ENCODE results near the gene PBXIP1. TPM values are rescaled to one million over a fixed set of nuclear protein-coding genes. Genes with fewer than 3 reads are reported as not detected.
A peak's percentile ranks its signal among the peaks of the same experiment; 100 is the strongest.

PBXIP1 gene
- total and polyA plus RNA-seq, 2 of the 13 experiments (the other 11 are each of a cell fraction or from before 2014, with no cell fraction given): 16.3 to 31.9 TPM

DNA sequence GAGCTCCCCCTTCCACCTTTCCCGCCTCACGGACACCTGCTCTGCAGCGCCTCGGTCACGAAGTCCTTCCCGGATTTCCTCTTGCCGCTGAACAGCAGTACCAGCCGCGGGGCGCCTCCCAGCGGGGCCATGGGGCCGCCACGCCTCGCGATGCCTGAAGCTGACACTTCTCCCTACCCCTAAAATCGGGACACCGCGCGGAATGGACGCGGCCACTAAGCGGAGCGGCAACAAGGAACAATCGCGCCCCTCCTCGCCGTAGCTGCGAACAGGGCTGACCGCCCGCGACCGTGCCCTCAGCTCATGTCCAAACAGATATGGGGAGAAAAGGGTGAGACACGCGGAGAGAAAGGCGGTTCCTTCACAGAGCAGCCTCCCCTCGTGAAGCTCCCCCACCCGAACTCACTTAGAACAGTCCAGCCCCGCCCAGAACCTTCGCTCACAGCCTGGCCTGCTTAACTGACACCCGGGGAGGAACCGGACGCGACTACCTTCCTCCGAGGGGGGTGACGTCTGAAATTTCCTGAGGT is 19.3 kb downstream of the PBXIP1 start, which contains the start of gene PMVK (continued):
- TF ChIP-seq, protein P1, sequence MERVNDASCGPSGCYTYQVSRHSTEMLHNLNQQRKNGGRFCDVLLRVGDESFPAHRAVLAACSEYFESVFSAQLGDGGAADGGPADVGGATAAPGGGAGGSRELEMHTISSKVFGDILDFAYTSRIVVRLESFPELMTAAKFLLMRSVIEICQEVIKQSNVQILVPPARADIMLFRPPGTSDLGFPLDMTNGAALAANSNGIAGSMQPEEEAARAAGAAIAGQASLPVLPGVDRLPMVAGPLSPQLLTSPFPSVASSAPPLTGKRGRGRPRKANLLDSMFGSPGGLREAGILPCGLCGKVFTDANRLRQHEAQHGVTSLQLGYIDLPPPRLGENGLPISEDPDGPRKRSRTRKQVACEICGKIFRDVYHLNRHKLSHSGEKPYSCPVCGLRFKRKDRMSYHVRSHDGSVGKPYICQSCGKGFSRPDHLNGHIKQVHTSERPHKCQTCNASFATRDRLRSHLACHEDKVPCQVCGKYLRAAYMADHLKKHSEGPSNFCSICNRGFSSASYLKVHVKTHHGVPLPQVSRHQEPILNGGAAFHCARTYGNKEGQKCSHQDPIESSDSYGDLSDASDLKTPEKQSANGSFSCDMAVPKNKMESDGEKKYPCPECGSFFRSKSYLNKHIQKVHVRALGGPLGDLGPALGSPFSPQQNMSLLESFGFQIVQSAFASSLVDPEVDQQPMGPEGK (CRISPR knock-in tag; IDR thresholded peaks at IDR 0.05): peak; percentile 50
- TF ChIP-seq, protein P2, sequence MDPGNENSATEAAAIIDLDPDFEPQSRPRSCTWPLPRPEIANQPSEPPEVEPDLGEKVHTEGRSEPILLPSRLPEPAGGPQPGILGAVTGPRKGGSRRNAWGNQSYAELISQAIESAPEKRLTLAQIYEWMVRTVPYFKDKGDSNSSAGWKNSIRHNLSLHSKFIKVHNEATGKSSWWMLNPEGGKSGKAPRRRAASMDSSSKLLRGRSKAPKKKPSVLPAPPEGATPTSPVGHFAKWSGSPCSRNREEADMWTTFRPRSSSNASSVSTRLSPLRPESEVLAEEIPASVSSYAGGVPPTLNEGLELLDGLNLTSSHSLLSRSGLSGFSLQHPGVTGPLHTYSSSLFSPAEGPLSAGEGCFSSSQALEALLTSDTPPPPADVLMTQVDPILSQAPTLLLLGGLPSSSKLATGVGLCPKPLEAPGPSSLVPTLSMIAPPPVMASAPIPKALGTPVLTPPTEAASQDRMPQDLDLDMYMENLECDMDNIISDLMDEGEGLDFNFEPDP (CRISPR knock-in tag; conservative IDR thresholded peaks at IDR 0.05): peak; percentile 94; the same call in 1 of the 2 replicates
- TF ChIP-seq JARID2 (CRISPR knock-in tag; IDR thresholded peaks at IDR 0.05; ENCODE audit: insufficient replicate concordance): peak; percentile 75
- TF ChIP-seq, protein P3, sequence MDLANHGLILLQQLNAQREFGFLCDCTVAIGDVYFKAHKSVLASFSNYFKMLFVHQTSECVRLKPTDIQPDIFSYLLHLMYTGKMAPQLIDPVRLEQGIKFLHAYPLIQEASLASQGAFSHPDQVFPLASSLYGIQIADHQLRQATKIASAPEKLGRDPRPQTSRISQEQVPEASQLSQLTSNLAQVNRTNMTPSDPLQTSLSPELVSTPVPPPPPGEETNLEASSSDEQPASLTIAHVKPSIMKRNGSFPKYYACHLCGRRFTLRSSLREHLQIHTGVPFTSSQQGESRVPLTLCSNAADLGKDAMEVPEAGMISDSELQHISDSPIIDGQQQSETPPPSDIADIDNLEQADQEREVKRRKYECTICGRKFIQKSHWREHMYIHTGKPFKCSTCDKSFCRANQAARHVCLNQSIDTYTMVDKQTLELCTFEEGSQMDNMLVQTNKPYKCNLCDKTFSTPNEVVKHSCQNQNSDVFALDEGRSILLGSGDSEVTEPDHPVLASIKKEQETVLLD (CRISPR knock-in tag; IDR thresholded peaks at IDR 0.05; ENCODE audit: low read depth): peak; percentile 96
- TF ChIP-seq PITX1 (CRISPR knock-in tag; IDR thresholded peaks at IDR 0.05): peak; percentile 94
- TF ChIP-seq MXI1 (IDR thresholded peaks at IDR 0.05; ENCODE audit: borderline replicate concordance, low read depth, low read length): peak; percentile 81; the same call in 2 of the 3 replicates
- TF ChIP-seq ZNF296 (CRISPR knock-in tag; conservative IDR thresholded peaks at IDR 0.05): peak; percentile 96
- TF ChIP-seq HDAC1 (CRISPR knock-in tag; IDR thresholded peaks at IDR 0.05): peak; percentile 86
- peak; percentile 99 for TF ChIP-seq ZNF607 (CRISPR knock-in tag; IDR thresholded peaks at IDR 0.05; ENCODE audit: borderline replicate concordance)
- TF ChIP-seq ZFP36 (IDR thresholded peaks at IDR 0.05; ENCODE audit: borderline replicate concordance, low read depth, low read length, partially characterized antibody): no peak
- peak; percentile 98 for TF ChIP-seq ZNF33B (CRISPR knock-in tag; IDR thresholded peaks at IDR 0.05)
- TF ChIP-seq RFX5 (IDR thresholded peaks at IDR 0.05; ENCODE audit: low read depth, low read length): no peak; the same call in 1 of the 2 replicates
- TF ChIP-seq ZNF30 (CRISPR knock-in tag; IDR thresholded peaks at IDR 0.05): peak; percentile 99
- TF ChIP-seq ZFX (CRISPR knock-in tag; IDR thresholded peaks at IDR 0.05; ENCODE audit: low read depth): peak; percentile 77
- TF ChIP-seq, protein P4, sequence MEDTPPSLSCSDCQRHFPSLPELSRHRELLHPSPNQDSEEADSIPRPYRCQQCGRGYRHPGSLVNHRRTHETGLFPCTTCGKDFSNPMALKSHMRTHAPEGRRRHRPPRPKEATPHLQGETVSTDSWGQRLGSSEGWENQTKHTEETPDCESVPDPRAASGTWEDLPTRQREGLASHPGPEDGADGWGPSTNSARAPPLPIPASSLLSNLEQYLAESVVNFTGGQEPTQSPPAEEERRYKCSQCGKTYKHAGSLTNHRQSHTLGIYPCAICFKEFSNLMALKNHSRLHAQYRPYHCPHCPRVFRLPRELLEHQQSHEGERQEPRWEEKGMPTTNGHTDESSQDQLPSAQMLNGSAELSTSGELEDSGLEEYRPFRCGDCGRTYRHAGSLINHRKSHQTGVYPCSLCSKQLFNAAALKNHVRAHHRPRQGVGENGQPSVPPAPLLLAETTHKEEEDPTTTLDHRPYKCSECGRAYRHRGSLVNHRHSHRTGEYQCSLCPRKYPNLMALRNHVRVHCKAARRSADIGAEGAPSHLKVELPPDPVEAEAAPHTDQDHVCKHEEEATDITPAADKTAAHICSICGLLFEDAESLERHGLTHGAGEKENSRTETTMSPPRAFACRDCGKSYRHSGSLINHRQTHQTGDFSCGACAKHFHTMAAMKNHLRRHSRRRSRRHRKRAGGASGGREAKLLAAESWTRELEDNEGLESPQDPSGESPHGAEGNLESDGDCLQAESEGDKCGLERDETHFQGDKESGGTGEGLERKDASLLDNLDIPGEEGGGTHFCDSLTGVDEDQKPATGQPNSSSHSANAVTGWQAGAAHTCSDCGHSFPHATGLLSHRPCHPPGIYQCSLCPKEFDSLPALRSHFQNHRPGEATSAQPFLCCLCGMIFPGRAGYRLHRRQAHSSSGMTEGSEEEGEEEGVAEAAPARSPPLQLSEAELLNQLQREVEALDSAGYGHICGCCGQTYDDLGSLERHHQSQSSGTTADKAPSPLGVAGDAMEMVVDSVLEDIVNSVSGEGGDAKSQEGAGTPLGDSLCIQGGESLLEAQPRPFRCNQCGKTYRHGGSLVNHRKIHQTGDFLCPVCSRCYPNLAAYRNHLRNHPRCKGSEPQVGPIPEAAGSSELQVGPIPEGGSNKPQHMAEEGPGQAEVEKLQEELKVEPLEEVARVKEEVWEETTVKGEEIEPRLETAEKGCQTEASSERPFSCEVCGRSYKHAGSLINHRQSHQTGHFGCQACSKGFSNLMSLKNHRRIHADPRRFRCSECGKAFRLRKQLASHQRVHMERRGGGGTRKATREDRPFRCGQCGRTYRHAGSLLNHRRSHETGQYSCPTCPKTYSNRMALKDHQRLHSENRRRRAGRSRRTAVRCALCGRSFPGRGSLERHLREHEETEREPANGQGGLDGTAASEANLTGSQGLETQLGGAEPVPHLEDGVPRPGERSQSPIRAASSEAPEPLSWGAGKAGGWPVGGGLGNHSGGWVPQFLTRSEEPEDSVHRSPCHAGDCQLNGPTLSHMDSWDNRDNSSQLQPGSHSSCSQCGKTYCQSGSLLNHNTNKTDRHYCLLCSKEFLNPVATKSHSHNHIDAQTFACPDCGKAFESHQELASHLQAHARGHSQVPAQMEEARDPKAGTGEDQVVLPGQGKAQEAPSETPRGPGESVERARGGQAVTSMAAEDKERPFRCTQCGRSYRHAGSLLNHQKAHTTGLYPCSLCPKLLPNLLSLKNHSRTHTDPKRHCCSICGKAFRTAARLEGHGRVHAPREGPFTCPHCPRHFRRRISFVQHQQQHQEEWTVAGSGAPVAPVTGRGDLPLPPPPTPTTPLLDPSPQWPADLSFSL (CRISPR knock-in tag; IDR thresholded peaks at IDR 0.05): peak; percentile 68
- TF ChIP-seq, protein P5, sequence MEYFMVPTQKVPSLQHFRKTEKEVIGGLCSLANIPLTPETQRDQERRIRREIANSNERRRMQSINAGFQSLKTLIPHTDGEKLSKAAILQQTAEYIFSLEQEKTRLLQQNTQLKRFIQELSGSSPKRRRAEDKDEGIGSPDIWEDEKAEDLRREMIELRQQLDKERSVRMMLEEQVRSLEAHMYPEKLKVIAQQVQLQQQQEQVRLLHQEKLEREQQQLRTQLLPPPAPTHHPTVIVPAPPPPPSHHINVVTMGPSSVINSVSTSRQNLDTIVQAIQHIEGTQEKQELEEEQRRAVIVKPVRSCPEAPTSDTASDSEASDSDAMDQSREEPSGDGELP (IDR thresholded peaks at IDR 0.05; ENCODE audit: borderline replicate concordance, low read depth): no peak
- TF ChIP-seq ZNF629 (CRISPR knock-in tag; conservative IDR thresholded peaks at IDR 0.05): peak; percentile 59
